NAMALWA (cell line): ENCODE results near the gene TMED8.

Experiments
- DNase-seq: peaks from one replicate; pipeline ENCODE4 v3.0.0-alpha.2; 2015; ENCODE audit warnings: low spot score

The TMED8 gene

GRCh38 chr14:77296155-77296554 lies 80.7 kb downstream of the TMED8 start:
- DNase-seq: no peak

GRCh38 chr14:77290705-77291104 lies 86.2 kb downstream of the TMED8 start:
- peak; percentile 17 for DNase-seq

- DNase-seq: no peak
These were observed 90.3 kb downstream of the TMED8 start for GRCh38 chr14:77286576-77286975.
